Measurements from ENCODE around the gene SMCO3. TPM values are rescaled to one million over a fixed set of nuclear protein-coding genes. Genes with fewer than 3 reads are reported as not detected.
A peak's percentile ranks its signal among the peaks of the same experiment; 100 is the strongest.

Gene SMCO3
- polyA plus RNA-seq, 4 donors: 0.06 to 0.25 TPM; not detected in 2

DNA sequence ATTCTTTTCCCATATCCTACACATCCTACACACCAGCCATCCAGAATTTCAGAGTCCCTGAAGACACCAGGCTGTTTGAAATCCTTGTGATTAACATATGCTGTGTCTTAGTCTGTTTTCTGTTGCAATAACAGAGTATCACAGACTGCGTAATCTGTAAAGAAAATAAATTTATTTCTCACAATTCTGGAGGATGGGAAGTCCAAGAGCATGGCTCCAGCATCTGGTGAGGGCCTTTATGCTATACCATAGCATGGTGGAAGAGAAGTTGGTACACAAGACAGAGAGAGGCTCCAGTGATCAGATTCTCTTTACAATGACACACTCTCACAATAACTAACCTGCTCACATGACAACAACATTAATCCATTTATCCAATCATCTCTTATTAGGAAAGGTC lies 25.3 kb upstream of the SMCO3 start:
- peaks cover 0 to 25% (median 9%) of the 10 kb centered on the region in 3 donors for H3K4me1 ChIP-seq (ENCODE audit: control insufficient read depth in 3 of 3, insufficient read depth in 2 of 3, low read depth in 1 of 3, low read length in 2 of 3)
- no peak overlapping the region for H3K4me3 ChIP-seq (ENCODE audit: low read depth in 1 of 3, low read length in 3 of 3)
- no peaks in the 10 kb centered on the region for H3K36me3 ChIP-seq (ENCODE audit: control insufficient read depth in 3 of 3, insufficient read depth in 2 of 3, low read depth in 1 of 3, low read length in 3 of 3)
- 94 to 98% (median 95%) methylated on average over 1 of the region's 1 CpG for WGBS, 3 donors
- DNase-seq (no peak), FAIRE-seq (no peak)
- H3K27ac ChIP-seq (ENCODE audit: low read depth in 1 of 3, low read length in 2 of 3): no peak overlapping the region
- peaks cover 0 to 3% of the 10 kb centered on the region in 2 donors for H3K9me3 ChIP-seq (ENCODE audit: control insufficient read depth in 2 of 2, insufficient read depth in 1 of 2, low read depth in 1 of 2, low read length in 1 of 2)
- no peaks in the 10 kb centered on the region for H3K27me3 ChIP-seq (ENCODE audit: control insufficient read depth in 3 of 3, insufficient read depth in 3 of 3, low read length in 3 of 3)

DNA sequence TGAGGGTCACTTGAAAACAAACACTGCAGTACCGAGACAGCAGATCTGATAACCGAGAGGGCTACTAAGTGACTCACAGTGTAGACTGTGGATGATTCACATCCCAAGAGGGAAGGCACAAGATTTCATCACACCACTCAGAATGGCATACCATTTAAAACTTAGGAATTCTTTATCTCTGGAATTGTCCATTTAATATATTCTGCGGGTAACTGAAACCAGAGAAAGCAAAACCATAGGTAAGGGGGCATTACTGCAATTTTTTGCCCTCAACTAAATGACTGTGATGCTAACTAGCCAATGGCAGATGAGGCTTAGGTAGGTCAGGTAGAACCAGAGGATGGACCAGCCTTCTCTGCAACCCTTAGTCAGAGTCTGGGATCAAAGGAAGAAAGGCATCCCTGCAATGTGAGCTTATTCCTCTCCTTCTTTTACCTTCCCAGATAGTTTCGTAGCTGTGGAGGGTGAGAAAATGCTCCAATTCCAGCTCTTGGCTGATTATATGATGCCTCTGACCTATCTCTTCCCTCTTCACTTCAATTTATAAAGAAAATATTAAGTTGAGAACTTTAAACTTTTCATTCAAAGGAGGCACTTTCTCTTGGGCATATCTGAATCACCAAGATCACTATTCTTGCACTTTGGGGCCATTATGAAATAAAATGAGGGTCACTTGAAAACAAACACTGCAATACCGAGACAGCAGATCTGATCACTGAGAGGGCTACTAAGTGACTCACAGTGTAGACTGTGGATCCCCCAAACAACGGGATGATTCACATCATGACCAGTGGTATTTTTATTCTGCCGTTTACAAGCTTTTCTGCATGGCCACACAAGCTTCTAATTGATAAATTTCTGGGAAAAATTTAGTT lies 22.6 kb upstream of the SMCO3 start:
- peak in 1 of 2 donors; percentile 31 for DNase-seq

GRCh38 chr12:14834509-14834908 lies 20.5 kb upstream of the SMCO3 start:
- no peak overlapping the region for H3K27ac ChIP-seq (ENCODE audit: low read depth in 1 of 3, low read length in 2 of 3)
- DNase-seq (no peak), FAIRE-seq (no peak)
- H3K9me3 ChIP-seq (ENCODE audit: control insufficient read depth in 2 of 2, insufficient read depth in 1 of 2, low read depth in 1 of 2, low read length in 1 of 2): peaks cover 0 to 3% of the 10 kb centered on the region in 2 donors
- no peaks in the 10 kb centered on the region for H3K27me3 ChIP-seq (ENCODE audit: control insufficient read depth in 3 of 3, insufficient read depth in 3 of 3, low read length in 3 of 3)
- no peaks in the 10 kb centered on the region for H3K36me3 ChIP-seq (ENCODE audit: control insufficient read depth in 3 of 3, insufficient read depth in 2 of 3, low read depth in 1 of 3, low read length in 3 of 3)
- H3K4me1 ChIP-seq (ENCODE audit: control insufficient read depth in 3 of 3, insufficient read depth in 2 of 3, low read depth in 1 of 3, low read length in 2 of 3): no peaks in the 10 kb centered on the region
- H3K4me3 ChIP-seq (ENCODE audit: low read depth in 1 of 3, low read length in 3 of 3): no peak overlapping the region

More for the DNA sequence above, 22.6 kb upstream of the SMCO3 start:
- FAIRE-seq: no peak
- 64 to 75% (median 66%) methylated on average over 7 of the region's 7 CpGs for WGBS, 3 donors
- H3K9me3 ChIP-seq (ENCODE audit: control insufficient read depth in 2 of 2, insufficient read depth in 1 of 2, low read depth in 1 of 2, low read length in 1 of 2): peaks cover 0 to 3% of the 10 kb centered on the region in 2 donors
- H3K4me3 ChIP-seq (ENCODE audit: low read depth in 1 of 3, low read length in 3 of 3): no peak overlapping the region
- peaks cover 0 to 9% (median 2%) of the 10 kb centered on the region in 3 donors for H3K4me1 ChIP-seq (ENCODE audit: control insufficient read depth in 3 of 3, insufficient read depth in 2 of 3, low read depth in 1 of 3, low read length in 2 of 3)
- no peak overlapping the region for H3K27ac ChIP-seq (ENCODE audit: low read depth in 1 of 3, low read length in 2 of 3)
- H3K27me3 ChIP-seq (ENCODE audit: control insufficient read depth in 3 of 3, insufficient read depth in 3 of 3, low read length in 3 of 3): no peaks in the 10 kb centered on the region
- H3K36me3 ChIP-seq (ENCODE audit: control insufficient read depth in 3 of 3, insufficient read depth in 2 of 3, low read depth in 1 of 3, low read length in 3 of 3): no peaks in the 10 kb centered on the region

DNA sequence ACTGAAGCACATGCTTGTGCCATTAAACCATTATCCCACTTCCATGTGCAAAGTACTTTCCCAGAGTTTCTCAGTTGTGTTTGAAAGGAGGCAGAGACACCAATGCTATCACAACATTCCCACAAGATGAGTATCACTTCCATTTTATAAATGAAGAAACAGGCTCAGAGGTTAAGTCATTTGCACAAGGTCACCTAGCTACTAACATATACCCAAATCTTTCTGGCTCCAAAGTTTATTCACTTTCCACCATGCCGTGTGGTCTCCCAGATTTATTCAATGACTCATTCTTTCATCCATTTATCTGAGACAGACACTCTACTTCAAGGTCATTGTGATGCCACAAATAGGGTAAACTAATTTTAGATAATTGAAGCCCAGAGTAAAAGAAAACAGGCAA lies 20.0 kb upstream of the SMCO3 start:
- 16 to 52% (median 19%) methylated on average over 1 of the region's 1 CpG for WGBS, 3 donors
- Histone ChIP-seq H3K27ac (ENCODE audit: low read depth in 1 of 3, low read length in 2 of 3) (no peak overlapping the region), H3K9me3 (ENCODE audit: control insufficient read depth in 2 of 2, insufficient read depth in 1 of 2, low read depth in 1 of 2, low read length in 1 of 2) (no peaks in the 10 kb centered on the region), H3K36me3 (ENCODE audit: control insufficient read depth in 3 of 3, insufficient read depth in 2 of 3, low read depth in 1 of 3, low read length in 3 of 3) (no peaks in the 10 kb centered on the region), H3K4me3 (ENCODE audit: low read depth in 1 of 3, low read length in 3 of 3) (no peak overlapping the region), H3K4me1 (ENCODE audit: control insufficient read depth in 3 of 3, insufficient read depth in 2 of 3, low read depth in 1 of 3, low read length in 2 of 3) (no peaks in the 10 kb centered on the region), H3K27me3 (ENCODE audit: control insufficient read depth in 3 of 3, insufficient read depth in 3 of 3, low read length in 3 of 3) (no peaks in the 10 kb centered on the region)
- FAIRE-seq (no peak), DNase-seq (no peak)

DNA sequence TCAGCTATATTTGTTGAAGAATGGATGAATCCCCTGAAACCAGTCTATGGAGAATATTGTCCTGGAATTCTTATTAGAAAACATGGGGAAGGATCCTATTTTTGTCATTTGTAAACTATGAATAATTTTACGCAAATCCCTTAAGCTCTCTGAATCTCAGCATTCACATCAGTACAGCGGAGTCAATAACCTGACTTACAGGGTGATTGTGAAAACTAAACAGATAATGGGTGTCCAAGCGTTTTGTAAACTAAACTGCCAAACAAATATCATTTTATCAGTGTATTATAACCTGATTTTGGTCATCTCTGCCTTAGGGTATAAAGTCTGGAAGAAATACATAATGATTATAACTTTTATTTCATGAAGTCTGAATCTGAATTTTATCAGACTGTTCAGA lies 19.4 kb upstream of the SMCO3 start:
- no peak for FAIRE-seq
- Histone ChIP-seq H3K36me3 (ENCODE audit: control insufficient read depth in 3 of 3, insufficient read depth in 2 of 3, low read depth in 1 of 3, low read length in 3 of 3) (no peaks in the 10 kb centered on the region), H3K4me1 (ENCODE audit: control insufficient read depth in 3 of 3, insufficient read depth in 2 of 3, low read depth in 1 of 3, low read length in 2 of 3) (no peaks in the 10 kb centered on the region), H3K27me3 (ENCODE audit: control insufficient read depth in 3 of 3, insufficient read depth in 3 of 3, low read length in 3 of 3) (no peaks in the 10 kb centered on the region), H3K9me3 (ENCODE audit: control insufficient read depth in 2 of 2, insufficient read depth in 1 of 2, low read depth in 1 of 2, low read length in 1 of 2) (no peaks in the 10 kb centered on the region), H3K27ac (ENCODE audit: low read depth in 1 of 3, low read length in 2 of 3) (no peak overlapping the region), H3K4me3 (ENCODE audit: low read depth in 1 of 3, low read length in 3 of 3) (no peak overlapping the region)
- 76 to 81% (median 78%) methylated on average over 3 of the region's 3 CpGs for WGBS, 3 donors
- DNase-seq: no peak

GRCh38 chr12:14828892-14829291 lies 14.9 kb upstream of the SMCO3 start:
- no peaks in the 10 kb centered on the region for H3K27me3 ChIP-seq (ENCODE audit: control insufficient read depth in 3 of 3, insufficient read depth in 3 of 3, low read length in 3 of 3)
- H3K27ac ChIP-seq (ENCODE audit: low read depth in 1 of 3, low read length in 2 of 3): no peak overlapping the region
- DNase-seq (no peak), FAIRE-seq (no peak)
- no peaks in the 10 kb centered on the region for H3K36me3 ChIP-seq (ENCODE audit: control insufficient read depth in 3 of 3, insufficient read depth in 2 of 3, low read depth in 1 of 3, low read length in 3 of 3)
- no peaks in the 10 kb centered on the region for H3K9me3 ChIP-seq (ENCODE audit: control insufficient read depth in 2 of 2, insufficient read depth in 1 of 2, low read depth in 1 of 2, low read length in 1 of 2)
- H3K4me1 ChIP-seq (ENCODE audit: control insufficient read depth in 3 of 3, insufficient read depth in 2 of 3, low read depth in 1 of 3, low read length in 2 of 3): no peaks in the 10 kb centered on the region
- no peak overlapping the region for H3K4me3 ChIP-seq (ENCODE audit: low read depth in 1 of 3, low read length in 3 of 3)

GRCh38 chr12:14827043-14827442 lies 13.1 kb upstream of the SMCO3 start:
- no peaks in the 10 kb centered on the region for H3K4me1 ChIP-seq (ENCODE audit: control insufficient read depth in 3 of 3, insufficient read depth in 2 of 3, low read depth in 1 of 3, low read length in 2 of 3)
- H3K27me3 ChIP-seq (ENCODE audit: control insufficient read depth in 3 of 3, insufficient read depth in 3 of 3, low read length in 3 of 3): no peaks in the 10 kb centered on the region
- H3K9me3 ChIP-seq (ENCODE audit: control insufficient read depth in 2 of 2, insufficient read depth in 1 of 2, low read depth in 1 of 2, low read length in 1 of 2): no peaks in the 10 kb centered on the region
- H3K4me3 ChIP-seq (ENCODE audit: low read depth in 1 of 3, low read length in 3 of 3): no peak overlapping the region
- FAIRE-seq (no peak), DNase-seq (no peak)
- H3K36me3 ChIP-seq (ENCODE audit: control insufficient read depth in 3 of 3, insufficient read depth in 2 of 3, low read depth in 1 of 3, low read length in 3 of 3): no peaks in the 10 kb centered on the region
- WGBS, 3 donors: 79 to 100% (median 94%) methylated on average over 2 of the region's 2 CpGs
- H3K27ac ChIP-seq (ENCODE audit: low read depth in 1 of 3, low read length in 2 of 3): no peak overlapping the region

GRCh38 chr12:14826491-14826890 lies 12.5 kb upstream of the SMCO3 start:
- Histone ChIP-seq H3K4me3 (ENCODE audit: low read depth in 1 of 3, low read length in 3 of 3) (no peak overlapping the region), H3K4me1 (ENCODE audit: control insufficient read depth in 3 of 3, insufficient read depth in 2 of 3, low read depth in 1 of 3, low read length in 2 of 3) (no peaks in the 10 kb centered on the region), H3K27me3 (ENCODE audit: control insufficient read depth in 3 of 3, insufficient read depth in 3 of 3, low read length in 3 of 3) (no peaks in the 10 kb centered on the region), H3K9me3 (ENCODE audit: control insufficient read depth in 2 of 2, insufficient read depth in 1 of 2, low read depth in 1 of 2, low read length in 1 of 2) (no peaks in the 10 kb centered on the region), H3K36me3 (ENCODE audit: control insufficient read depth in 3 of 3, insufficient read depth in 2 of 3, low read depth in 1 of 3, low read length in 3 of 3) (no peaks in the 10 kb centered on the region), H3K27ac (ENCODE audit: low read depth in 1 of 3, low read length in 2 of 3) (no peak overlapping the region)
- FAIRE-seq: no peak
- DNase-seq: no peak
- 79 to 99% (median 92%) methylated on average over 5 of the region's 5 CpGs for WGBS, 3 donors

GRCh38 chr12:14825256-14825655 lies 11.3 kb upstream of the SMCO3 start:
- FAIRE-seq: no peak

More at GRCh38 chr12:14825256-14825655, 11.3 kb upstream of the SMCO3 start:
- H3K4me3 ChIP-seq (ENCODE audit: low read depth in 1 of 3, low read length in 3 of 3): no peak overlapping the region
- no peak for DNase-seq
- no peaks in the 10 kb centered on the region for H3K4me1 ChIP-seq (ENCODE audit: control insufficient read depth in 3 of 3, insufficient read depth in 2 of 3, low read depth in 1 of 3, low read length in 2 of 3)
- no peaks in the 10 kb centered on the region for H3K36me3 ChIP-seq (ENCODE audit: control insufficient read depth in 3 of 3, insufficient read depth in 2 of 3, low read depth in 1 of 3, low read length in 3 of 3)
- no peaks in the 10 kb centered on the region for H3K9me3 ChIP-seq (ENCODE audit: control insufficient read depth in 2 of 2, insufficient read depth in 1 of 2, low read depth in 1 of 2, low read length in 1 of 2)
- H3K27ac ChIP-seq (ENCODE audit: low read depth in 1 of 3, low read length in 2 of 3): no peak overlapping the region
- no peaks in the 10 kb centered on the region for H3K27me3 ChIP-seq (ENCODE audit: control insufficient read depth in 3 of 3, insufficient read depth in 3 of 3, low read length in 3 of 3)

Data from small intestine (tissue), 7 donors.